ENCODE results near the gene ACTR1A.

- TF ChIP-seq E2F1 (CRISPR knock-in tag; IDR thresholded peaks at IDR 0.05) (no peak), FOXP4 (CRISPR knock-in tag; IDR thresholded peaks at IDR 0.05) (no peak), CTCF (IDR thresholded peaks at IDR 0.05) (peak; percentile 70), FOXK1 (CRISPR knock-in tag; IDR thresholded peaks at IDR 0.05) (no peak), ESRRA (CRISPR knock-in tag; IDR thresholded peaks at IDR 0.05; ENCODE audit: borderline replicate concordance) (no peak), RELA (CRISPR knock-in tag; IDR thresholded peaks at IDR 0.05; ENCODE audit: borderline replicate concordance) (no peak), TEAD4 (CRISPR knock-in tag; IDR thresholded peaks at IDR 0.05) (no peak)
Measured at GRCh38 chr10:102503264-102504178, 1.0 kb upstream of the ACTR1A start, which contains the start of gene SUFU.
